WTC11 (cell line): ENCODE data around the gene MOGAT2.
A peak's percentile ranks its signal among the peaks of the same experiment; 100 is the strongest.

Experiments
- AFF4 ChIP-seq: sonication (generic); formaldehyde crosslinking; IDR thresholded peaks from 2 replicates; pipeline ENCODE4 v1.8.1; 2023; ENCODE audit warnings: mild to moderate bottlenecking, missing genetic modification reagents, borderline replicate concordance
- ATF3 ChIP-seq: sonication (generic); formaldehyde crosslinking; conservative IDR thresholded peaks from 2 replicates; pipeline ENCODE4 v1.8.1; 2022; ENCODE audit warnings: mild to moderate bottlenecking, missing genetic modification reagents
- CBFB ChIP-seq: sonication (generic); formaldehyde crosslinking; IDR thresholded peaks from 2 replicates; pipeline ENCODE4 v1.8.1; 2022; ENCODE audit warnings: mild to moderate bottlenecking, low read depth, missing genetic modification reagents
- CTCF ChIP-seq: fragments of 200-600 bp; IDR thresholded peaks from 2 replicates; pipeline ENCODE4 v1.8.0; 2022; ENCODE audit warnings: antibody characterized with exemption
- E2F5 ChIP-seq: sonication (generic); formaldehyde crosslinking; IDR thresholded peaks from 2 replicates; pipeline ENCODE4 v1.8.1; 2022; ENCODE audit warnings: mild to moderate bottlenecking, moderate library complexity, missing genetic modification reagents
- MAX ChIP-seq: sonication (generic); formaldehyde crosslinking; IDR thresholded peaks from 2 replicates; pipeline ENCODE4 v1.8.0; 2022; ENCODE audit warnings: mild to moderate bottlenecking, missing genetic modification reagents
- MYBL2 ChIP-seq: sonication (generic); formaldehyde crosslinking; IDR thresholded peaks from 2 replicates; pipeline ENCODE4 v1.8.1; 2023; ENCODE audit warnings: mild to moderate bottlenecking, moderate library complexity, missing genetic modification reagents
- NFYB ChIP-seq: sonication (generic); formaldehyde crosslinking; conservative IDR thresholded peaks from 2 replicates; pipeline ENCODE4 v1.8.0; 2022; ENCODE audit warnings: low read depth, missing genetic modification reagents
- TF ChIP-seq, protein P1 (sequence below): sonication (generic); formaldehyde crosslinking; IDR thresholded peaks from 2 replicates; pipeline ENCODE4 v1.8.1; 2022; ENCODE audit warnings: low read depth, missing genetic modification reagents, borderline replicate concordance

GRCh38 chr11:75768112-75768908 lies 50.7 kb downstream of the MOGAT2 start, which contains the start of gene DGAT2:
- TF ChIP-seq CTCF (no peak), MYBL2 (peak; percentile 68; the same call in 1 of the 2 replicates), E2F5 (CRISPR knock-in tag) (peak; percentile 95), NFYB (CRISPR knock-in tag) (peak; percentile 14; the same call in 1 of the 2 replicates), ATF3 (CRISPR knock-in tag) (no peak), MAX (CRISPR knock-in tag) (peak; percentile 99), CBFB (no peak), AFF4 (CRISPR knock-in tag) (no peak)
- TF ChIP-seq, protein P1, sequence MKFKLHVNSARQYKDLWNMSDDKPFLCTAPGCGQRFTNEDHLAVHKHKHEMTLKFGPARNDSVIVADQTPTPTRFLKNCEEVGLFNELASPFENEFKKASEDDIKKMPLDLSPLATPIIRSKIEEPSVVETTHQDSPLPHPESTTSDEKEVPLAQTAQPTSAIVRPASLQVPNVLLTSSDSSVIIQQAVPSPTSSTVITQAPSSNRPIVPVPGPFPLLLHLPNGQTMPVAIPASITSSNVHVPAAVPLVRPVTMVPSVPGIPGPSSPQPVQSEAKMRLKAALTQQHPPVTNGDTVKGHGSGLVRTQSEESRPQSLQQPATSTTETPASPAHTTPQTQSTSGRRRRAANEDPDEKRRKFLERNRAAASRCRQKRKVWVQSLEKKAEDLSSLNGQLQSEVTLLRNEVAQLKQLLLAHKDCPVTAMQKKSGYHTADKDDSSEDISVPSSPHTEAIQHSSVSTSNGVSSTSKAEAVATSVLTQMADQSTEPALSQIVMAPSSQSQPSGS, result no peak
